Thyroid gland (tissue), 4 donors: ENCODE measurements around the gene TBCEL.
"Not testable (repeated sequence)": the region's sequence is repeated elsewhere in the genome, so short reads cannot be mapped to it uniquely, and the experiment has no call there.

ENCODE experiments used
- CTCF ChIP-seq, 6 experiments: fragments of 200-600 bp in 3 of 6; fragments of 450-650 bp in 3 of 6; sonication (generic) in 3 of 6; IDR thresholded peaks; one replicate each; pipeline ENCODE4 v1.5.1; 2016 to 2019; ENCODE audit warnings: antibody characterized with exemption in 6 of 6, mild to moderate bottlenecking in 2 of 6, inconsistent platforms in 1 of 6, moderate library complexity in 1 of 6
- POLR2A ChIP-seq, 2 donors: fragments of 450-650 bp; IDR thresholded peaks; one replicate each; pipeline ENCODE4 v1.6.1; 2017; ENCODE audit warnings: antibody characterized with exemption in 2 of 2, mild to moderate bottlenecking in 2 of 2, moderate library complexity in 1 of 2

GRCh38 chr11:121021718-121022117, 2.2 kb upstream of the TBCEL start:
- not testable (repeated sequence) for TF ChIP-seq CTCF, POLR2A (IDR thresholded peaks at IDR 0.05)
